Fibroblast of the aortic adventitia (primary cell): ENCODE data around the gene MZF1. TPM values are rescaled to one million over a fixed set of nuclear protein-coding genes. Genes with fewer than 3 reads are reported as not detected.

Experiments used
- DNase-seq: peaks from one replicate; pipeline ENCODE4 v3.0.0-alpha.2; 2010; ENCODE audit warnings: low read depth
- H3K4me3 ChIP-seq: 2 replicates; pipeline ENCODE4 v1.5.1; 2011; ENCODE audit warnings: low read depth, mild to moderate bottlenecking, control low read depth, low read length, moderate library complexity
- total RNA-seq: library from RNA; depleted of rRNA; stranded (reverse); fragments of >200 nt; gene quantifications from 2 replicates; pipeline ENCODE4 v1.2.3, GENCODE V29; 2012; ENCODE audit warnings: low replicate concordance
- TF ChIP-seq, protein P1 (sequence below): IDR thresholded peaks from 2 replicates; pipeline ENCODE4 v1.5.1; 2011; ENCODE audit warnings: mild to moderate bottlenecking, low read length, control low read depth, inconsistent platforms; ENCODE audit not compliant: insufficient read depth

The MZF1 gene
- total RNA-seq, 1 donor: 15.5 TPM

DNA sequence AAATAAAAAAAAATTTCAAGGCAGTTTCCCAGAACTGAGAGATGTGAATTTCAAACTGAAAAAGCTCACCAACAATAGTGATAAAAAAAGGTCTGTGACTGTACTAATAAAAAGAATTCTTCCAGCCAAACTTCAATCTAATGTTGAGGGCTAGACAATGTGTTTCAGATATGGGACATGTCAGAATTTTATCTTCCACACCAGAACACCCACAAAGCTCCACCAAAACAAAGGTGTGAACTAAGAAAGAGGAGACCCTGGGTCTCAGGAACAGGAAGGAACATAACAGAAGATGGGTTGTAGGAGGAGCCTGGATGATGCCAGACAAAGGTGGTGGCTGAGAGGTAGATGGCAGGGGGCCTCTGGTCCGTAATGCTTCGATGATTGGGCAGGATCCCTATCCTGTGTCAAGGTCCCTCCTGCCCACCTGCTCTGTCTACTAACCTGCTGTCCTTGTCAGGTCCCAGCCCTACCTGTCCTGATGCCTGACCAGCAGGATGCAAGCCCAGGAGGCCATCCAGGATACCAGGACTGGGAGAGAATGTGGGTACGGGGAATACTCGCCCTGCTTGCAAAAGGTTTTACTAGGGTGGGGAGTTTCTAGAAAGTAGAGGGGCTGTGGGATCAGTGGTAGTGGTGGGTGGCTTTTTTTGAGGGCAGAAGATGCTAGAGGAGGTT is 4.5 kb downstream of the MZF1 start:
- TF ChIP-seq, protein P1, sequence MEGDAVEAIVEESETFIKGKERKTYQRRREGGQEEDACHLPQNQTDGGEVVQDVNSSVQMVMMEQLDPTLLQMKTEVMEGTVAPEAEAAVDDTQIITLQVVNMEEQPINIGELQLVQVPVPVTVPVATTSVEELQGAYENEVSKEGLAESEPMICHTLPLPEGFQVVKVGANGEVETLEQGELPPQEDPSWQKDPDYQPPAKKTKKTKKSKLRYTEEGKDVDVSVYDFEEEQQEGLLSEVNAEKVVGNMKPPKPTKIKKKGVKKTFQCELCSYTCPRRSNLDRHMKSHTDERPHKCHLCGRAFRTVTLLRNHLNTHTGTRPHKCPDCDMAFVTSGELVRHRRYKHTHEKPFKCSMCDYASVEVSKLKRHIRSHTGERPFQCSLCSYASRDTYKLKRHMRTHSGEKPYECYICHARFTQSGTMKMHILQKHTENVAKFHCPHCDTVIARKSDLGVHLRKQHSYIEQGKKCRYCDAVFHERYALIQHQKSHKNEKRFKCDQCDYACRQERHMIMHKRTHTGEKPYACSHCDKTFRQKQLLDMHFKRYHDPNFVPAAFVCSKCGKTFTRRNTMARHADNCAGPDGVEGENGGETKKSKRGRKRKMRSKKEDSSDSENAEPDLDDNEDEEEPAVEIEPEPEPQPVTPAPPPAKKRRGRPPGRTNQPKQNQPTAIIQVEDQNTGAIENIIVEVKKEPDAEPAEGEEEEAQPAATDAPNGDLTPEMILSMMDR: no peak
- DNase-seq: no peak
- H3K4me3 ChIP-seq: no peak overlapping the region

- H3K4me3 ChIP-seq: no peak overlapping the region
- no peak for DNase-seq
- TF ChIP-seq, protein P1: no peak
Measured at GRCh38 chr19:58566989-58567388, 6.1 kb downstream of the MZF1 start.

- TF ChIP-seq, protein P1: no peak
- DNase-seq: no peak
- no peak overlapping the region for H3K4me3 ChIP-seq
Measured at GRCh38 chr19:58563823-58564222, 9.3 kb downstream of the MZF1 start.

DNA sequence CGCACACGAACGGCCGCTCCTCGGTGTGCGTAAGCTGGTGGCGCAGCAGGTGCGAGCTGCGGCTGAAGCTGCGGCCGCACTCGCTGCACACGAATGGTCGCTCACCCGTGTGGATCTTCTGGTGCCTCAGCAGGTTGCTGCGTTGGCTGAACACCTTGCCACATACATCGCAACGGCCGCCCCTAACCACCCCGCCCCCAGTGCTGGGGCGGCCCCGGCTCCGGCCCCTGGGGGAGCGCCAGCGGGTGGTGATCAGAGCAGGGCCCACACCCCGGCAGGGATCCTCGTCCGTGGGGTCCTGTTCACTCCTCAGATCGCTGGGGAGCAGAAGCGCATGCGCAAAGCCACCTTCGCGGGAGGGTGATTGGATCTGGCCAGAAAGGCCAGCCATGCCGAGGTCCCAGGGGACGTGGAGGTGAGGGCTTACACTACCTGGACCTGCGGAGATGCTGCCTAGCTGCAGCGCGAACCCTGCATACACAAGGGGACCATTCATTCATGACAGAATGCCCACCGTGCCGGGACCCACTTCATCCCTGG is 10.0 kb downstream of the MZF1 start:
- no peak for DNase-seq
- TF ChIP-seq, protein P1: no peak
- H3K4me3 ChIP-seq: peak overlapping the region; percentile 50

DNA sequence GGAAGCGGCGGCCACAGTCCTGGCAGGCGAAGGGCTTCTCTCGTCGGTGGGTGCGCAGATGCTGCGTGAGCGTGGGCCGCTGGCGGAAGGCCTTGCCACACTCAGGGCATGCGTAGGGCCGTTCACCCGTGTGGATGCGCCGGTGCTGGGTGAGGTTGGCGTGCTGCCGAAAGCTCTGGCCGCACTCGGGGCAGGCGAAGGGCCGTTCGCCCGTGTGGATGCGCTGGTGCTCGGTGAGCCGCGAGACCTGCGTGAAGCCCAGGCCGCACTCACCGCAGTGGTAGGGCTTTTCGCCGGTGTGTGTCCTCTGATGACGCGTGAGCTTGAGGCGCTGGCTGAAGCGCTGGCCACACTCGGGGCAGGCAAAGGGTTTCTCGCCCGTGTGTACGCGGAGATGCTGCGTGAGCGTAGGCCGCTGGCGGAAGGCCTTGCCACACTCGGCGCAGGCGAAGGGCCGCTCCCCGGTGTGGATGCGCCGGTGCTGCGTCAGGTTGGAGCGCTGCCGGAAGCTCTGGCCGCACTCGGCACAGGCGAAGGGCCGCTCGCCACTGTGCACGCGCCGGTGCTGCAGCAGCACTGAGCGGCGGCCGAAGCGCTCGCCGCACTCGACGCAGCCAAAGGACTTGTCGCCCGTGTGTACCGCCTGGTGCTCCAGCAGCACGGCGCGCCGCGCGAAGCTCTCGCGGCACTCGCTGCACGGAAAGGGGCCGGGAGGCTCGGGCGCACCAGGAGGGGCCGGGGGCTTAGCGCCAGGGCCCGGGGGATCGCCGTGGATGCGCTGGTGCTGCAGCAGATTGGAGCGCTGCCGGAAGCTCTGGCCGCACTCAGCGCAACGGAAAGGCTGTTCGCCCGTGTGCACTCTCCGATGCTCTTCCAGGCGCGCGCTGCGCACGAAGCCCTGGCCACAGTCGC is 10.8 kb downstream of the MZF1 start:
- TF ChIP-seq, protein P1: no peak
- H3K4me3 ChIP-seq: peak overlapping the region; percentile 50
- DNase-seq: peak; percentile 41

- H3K4me3 ChIP-seq: peak overlapping the region; percentile 50
- TF ChIP-seq, protein P1: no peak
- DNase-seq: no peak
Measured at GRCh38 chr19:58561373-58562121, 11.6 kb downstream of the MZF1 start.
